ENCODE data around the gene BNC2.

DNA sequence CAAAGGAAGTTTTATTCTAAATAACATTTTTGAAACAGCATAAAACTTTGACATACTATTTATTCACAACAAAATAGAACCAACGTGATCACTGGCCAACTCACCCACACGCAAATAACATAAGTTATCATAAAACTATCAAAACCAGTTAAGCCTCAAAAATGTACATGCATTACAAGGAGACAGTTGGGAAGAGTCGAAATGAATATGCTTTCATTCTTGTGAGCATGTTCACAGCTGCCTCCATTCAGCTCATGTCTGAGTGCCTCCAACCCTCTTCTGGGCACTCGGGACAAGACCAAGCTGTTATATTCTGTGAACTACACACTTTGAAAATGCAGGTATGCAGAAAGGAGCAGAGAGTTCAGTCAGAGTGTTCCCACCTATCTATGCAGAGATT, 284.9 kb downstream of the BNC2 start:
- no peak for TF ChIP-seq EZH2 (IDR thresholded peaks at IDR 0.05)
- TF ChIP-seq, protein P1, sequence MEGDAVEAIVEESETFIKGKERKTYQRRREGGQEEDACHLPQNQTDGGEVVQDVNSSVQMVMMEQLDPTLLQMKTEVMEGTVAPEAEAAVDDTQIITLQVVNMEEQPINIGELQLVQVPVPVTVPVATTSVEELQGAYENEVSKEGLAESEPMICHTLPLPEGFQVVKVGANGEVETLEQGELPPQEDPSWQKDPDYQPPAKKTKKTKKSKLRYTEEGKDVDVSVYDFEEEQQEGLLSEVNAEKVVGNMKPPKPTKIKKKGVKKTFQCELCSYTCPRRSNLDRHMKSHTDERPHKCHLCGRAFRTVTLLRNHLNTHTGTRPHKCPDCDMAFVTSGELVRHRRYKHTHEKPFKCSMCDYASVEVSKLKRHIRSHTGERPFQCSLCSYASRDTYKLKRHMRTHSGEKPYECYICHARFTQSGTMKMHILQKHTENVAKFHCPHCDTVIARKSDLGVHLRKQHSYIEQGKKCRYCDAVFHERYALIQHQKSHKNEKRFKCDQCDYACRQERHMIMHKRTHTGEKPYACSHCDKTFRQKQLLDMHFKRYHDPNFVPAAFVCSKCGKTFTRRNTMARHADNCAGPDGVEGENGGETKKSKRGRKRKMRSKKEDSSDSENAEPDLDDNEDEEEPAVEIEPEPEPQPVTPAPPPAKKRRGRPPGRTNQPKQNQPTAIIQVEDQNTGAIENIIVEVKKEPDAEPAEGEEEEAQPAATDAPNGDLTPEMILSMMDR (IDR thresholded peaks at IDR 0.05): no peak
- no peak for TF ChIP-seq EZH2phosphoT487 (IDR thresholded peaks at IDR 0.05)
